NCI-H526 treated with DMSO at 0.1 percent for 48 hours (cell line): ENCODE measurements around the gene GPR32.
"Not testable (repeated sequence)": the region's sequence is repeated elsewhere in the genome, so short reads cannot be mapped to it uniquely, and the experiment has no call there.

Source experiments
- DNase-seq: peaks from one replicate; lab custom pipeline; 2025; lab: John Stamatoyannopoulos, UW

The GPR32 gene, protein sequence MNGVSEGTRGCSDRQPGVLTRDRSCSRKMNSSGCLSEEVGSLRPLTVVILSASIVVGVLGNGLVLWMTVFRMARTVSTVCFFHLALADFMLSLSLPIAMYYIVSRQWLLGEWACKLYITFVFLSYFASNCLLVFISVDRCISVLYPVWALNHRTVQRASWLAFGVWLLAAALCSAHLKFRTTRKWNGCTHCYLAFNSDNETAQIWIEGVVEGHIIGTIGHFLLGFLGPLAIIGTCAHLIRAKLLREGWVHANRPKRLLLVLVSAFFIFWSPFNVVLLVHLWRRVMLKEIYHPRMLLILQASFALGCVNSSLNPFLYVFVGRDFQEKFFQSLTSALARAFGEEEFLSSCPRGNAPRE

DNA sequence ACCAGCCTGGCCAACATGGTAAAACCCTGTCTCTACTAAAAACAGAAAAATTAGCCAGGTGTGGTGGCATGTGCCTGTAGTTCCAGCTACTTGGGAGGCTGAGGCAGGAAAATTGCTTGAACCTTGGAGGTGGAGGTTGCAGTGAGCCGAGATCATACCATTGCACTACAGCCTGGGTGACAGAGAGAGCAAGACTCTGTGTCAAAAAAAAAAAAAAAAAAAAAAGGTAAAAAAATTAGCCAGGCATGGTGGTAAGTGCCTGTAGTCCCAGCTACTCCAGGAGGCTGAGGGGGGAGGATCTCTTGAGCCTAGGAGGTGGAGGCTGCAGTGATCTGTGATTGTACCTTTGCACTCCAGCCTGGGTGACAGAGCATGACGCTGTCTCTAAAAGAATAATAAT is at the start of gene GPR32:
GPR32 (plus strand) TSS at position 301 of the 400 bp plus-strand sequence. CDS start 137 bp downstream, outside the sequence.
- DNase-seq: not testable (repeated sequence)

DNA sequence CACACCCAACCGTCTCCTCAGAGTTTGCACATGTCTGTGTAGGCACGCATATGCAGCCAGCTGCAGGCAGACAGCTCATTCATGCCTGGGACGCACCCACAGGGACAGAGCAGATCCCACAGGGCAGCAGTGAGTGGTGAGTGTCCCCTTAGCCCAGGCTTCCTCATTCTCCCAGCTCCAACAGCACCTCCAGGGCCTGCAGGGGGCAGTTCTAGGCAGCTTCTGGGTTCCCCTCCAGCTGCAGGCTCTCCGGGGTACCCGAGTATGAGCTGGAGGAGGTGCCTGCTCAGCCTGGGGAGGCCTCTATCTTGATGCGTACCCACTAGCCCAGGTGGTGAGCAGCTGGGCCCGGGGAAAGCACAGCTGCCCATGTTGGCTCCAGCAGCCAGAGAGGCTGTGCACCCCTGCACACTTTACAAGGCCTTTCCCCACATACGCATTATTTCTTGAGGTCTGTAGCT is 49.3 kb upstream of the GPR32 start:
- DNase-seq: no peak

DNA sequence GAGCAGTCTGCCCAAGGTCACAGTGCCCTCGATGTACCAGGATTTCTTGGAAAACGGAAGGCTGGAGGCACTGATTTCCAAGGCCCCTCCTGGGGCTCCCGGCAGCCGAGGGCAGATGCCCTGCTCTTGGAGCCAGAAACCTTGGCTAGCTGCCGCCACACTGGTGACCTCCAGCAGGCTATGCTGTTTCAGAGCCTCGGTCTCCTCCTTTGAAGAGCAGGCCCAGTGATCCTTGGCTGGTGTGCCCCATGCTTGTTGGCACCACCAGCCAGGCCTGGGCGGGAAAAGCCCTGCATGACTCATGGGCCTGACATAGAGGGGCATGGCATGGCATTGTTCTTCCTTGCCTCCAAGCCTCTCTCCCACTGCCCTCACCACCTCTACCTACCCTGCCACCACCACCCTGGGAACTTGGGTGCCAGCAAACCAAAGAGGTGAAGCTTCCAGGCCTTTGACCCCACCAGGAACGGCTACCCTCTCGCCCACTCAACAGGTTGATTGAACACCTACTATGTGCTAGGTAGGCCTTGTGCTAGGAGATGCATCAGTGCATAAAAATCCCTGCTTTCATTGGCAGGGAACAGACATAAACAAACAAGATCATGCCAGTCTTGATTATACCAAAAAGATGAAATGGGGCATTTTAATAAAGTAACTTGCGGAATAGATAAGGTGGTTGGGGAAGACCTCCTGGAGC is 48.7 kb upstream of the GPR32 start:
- no peak for DNase-seq

DNA sequence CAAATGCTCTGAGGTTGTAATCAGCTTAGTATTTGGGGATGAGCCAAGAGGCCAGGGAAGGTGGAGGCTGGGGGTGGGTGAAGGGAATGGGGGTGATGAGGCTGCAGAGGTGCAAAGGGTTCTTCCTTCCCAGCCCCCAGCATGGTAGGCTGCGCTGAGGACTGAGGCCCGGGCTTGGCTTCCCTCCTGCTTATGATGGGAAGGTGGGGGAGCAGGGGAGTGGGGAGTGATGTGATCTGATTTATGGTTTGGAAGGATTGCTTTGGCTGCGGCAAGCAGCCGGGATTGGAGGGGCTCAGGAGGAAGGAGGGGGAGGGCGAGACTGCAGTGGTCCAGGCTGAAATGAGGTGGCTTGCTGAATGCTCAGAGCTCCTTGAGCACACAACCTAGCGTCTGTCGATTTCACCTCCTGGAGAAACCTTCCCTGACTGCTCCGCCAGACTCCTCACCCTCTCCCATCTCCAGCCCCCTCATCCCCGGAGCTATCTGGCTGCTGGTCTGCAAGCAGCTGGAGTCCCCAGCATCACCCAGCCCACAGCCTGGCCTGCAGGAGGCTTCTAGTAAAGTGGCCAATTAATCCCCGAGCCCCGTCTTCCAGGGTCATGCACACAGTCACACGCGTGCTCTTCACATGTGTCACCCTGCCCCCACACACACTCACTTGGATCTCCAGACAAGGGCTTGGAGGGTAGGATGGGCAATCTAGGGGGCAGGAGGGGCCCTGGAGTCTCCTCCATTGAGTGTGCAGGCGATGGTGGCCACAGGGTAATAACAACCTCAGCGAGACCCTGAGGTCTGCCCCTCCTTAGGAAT is 47.9 kb upstream of the GPR32 start:
- DNase-seq: no peak

DNA sequence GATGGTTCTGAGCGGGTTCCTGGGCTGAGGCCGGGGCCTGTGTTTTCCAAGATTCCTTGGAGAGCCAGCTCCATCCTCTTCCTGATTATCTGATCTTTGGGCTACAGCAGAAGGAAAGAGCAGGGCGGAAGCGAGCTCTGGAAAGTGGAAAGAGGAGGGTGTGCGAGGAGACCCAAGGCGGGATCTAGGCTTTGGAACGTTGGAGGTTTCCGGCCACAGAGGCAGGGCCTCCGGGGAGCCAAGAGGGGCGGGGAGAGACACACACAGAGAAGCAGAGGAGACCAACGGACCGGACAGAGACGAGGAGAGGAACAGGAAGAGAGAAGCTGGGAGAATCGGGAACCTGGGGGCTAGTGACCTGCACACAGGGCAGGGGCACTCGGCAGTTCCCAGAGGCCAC is 47.2 kb upstream of the GPR32 start, which contains the start of gene CLEC11A:
CLEC11A (plus strand) TSS at position 296 of the 400 bp plus-strand sequence. CDS start 162 bp downstream, outside the sequence.
- DNase-seq: no peak

DNA sequence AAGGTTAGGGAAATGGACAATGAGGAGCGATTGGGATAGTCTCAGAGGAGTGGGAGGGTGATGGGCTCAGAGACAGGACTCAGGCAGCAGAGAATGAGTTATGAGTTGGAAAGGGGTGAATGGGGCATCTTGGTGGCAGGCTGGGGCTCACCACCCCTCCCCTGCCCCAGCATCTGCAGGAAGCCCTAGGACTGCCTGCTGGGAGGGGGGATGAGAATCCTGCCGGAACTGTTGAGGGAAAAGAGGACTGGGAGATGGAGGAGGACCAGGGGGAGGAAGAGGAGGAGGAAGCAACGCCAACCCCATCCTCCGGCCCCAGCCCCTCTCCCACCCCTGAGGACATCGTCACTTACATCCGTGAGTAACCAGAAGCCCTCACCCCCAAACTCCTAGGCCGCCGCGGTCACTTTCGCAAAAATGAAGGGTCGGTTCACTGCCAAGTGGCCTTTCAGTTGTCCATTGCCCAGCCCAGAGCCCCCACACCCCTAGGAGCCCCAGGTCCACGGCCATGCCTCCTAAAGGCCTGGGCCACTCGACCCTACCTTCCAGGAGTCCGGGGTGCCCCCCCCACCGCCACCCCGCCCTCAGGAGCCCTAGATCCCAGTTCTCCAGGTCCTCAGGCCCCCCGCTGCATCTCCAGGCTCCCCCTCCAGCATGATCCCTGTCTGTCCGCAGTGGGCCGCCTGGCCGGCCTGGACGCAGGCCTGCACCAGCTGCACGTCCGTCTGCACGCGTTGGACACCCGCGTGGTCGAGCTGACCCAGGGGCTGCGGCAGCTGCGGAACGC is 46.3 kb upstream of the GPR32 start:
- no peak for DNase-seq

DNA sequence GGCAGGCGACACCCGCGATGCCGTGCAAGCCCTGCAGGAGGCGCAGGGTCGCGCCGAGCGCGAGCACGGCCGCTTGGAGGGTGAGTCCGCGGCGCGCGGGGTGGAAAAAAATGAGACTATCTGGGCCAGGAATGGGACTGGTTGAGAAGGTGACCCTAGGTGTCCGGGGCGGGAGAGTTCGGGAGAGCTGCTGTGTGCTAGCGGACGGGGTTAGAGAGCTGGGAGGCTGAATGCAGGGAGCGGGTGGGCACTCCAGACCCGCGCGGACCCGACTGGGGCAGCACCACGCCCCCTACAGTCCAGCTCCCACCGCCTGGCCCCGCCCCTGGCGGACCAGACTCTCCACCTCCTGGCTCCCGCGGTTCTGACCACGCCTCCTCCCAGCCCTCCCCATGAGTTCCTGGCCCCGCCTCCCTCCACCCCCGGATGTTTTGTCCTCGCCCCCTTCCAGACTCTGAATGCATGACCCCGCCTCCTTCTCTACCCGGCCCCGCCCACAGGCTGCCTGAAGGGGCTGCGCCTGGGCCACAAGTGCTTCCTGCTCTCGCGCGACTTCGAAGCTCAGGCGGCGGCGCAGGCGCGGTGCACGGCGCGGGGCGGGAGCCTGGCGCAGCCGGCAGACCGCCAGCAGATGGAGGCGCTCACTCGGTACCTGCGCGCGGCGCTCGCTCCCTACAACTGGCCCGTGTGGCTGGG is 45.6 kb upstream of the GPR32 start:
- peak; percentile 94 for DNase-seq

DNA sequence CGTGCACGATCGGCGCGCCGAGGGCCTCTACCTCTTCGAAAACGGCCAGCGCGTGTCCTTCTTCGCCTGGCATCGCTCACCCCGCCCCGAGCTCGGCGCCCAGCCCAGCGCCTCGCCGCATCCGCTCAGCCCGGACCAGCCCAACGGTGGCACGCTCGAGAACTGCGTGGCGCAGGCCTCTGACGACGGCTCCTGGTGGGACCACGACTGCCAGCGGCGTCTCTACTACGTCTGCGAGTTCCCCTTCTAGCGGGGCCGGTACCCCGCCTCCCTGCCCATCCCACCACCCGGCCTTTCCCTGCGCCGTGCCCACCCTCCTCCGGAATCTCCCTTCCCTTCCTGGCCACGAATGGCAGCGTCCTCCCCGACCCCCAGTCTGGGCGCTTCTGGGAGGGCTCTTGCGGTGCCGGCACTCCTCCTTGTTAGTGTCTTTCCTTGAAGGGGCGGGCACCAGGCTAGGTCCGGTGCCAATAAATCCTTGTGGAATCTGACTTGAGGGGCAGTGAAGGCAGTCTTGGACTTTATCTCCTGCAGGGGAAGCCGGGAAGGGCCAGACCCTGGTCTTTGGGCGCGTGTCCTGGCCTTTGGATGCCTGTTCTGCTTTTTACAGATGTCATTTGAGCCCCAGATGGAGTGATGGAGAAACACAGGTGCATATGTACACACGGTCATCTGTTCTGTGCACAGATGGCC is 44.9 kb upstream of the GPR32 start:
- DNase-seq: no peak

DNA sequence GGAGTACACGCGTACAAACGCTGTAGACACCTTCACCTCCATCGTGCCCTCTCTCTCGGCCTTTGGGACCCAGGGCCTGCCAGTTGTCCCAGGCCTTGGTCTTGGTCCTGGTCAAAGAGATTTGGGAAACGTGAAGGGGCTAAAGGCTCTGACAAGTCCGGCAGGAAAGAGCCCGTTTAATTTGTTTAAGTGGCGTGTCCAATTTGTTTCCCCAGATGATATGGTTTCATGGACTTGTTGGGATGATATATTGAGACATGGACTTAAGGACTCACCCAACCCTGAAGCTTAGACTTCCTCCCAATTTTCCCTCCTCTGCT is 44.4 kb upstream of the GPR32 start:
- DNase-seq: no peak

DNA sequence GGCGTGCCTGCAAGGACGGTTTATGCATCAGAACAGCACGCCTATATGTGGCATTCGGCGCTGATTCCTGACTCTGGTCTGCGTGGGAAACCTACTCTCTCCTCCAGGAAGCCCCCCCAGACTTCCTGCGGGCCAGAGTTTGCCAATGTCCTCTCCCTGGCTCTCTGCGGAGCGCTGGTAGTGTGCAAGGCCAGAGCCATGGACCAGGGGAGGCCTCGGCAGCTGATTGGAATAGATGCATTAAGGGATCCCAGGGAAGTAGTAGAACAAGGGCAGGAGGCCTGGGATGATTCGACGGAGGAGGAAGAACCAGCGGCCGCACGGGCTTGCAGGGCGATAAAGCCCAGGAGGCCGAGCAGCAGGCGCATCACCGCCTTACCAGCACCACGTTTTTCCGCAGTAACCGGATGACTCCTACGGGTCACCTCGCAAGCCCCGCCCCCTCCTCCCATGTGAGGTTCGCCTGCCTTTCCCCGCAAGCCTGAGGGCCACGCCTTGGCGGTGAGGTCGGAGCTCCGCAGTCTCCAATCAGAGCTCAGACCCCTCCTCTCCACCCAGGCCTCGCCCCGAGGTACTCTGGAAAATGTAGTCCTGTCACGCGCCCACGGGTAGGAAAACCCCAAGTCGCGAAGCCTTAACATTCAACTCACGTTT is 42.1 kb upstream of the GPR32 start:
- peak; percentile 56 for DNase-seq

DNA sequence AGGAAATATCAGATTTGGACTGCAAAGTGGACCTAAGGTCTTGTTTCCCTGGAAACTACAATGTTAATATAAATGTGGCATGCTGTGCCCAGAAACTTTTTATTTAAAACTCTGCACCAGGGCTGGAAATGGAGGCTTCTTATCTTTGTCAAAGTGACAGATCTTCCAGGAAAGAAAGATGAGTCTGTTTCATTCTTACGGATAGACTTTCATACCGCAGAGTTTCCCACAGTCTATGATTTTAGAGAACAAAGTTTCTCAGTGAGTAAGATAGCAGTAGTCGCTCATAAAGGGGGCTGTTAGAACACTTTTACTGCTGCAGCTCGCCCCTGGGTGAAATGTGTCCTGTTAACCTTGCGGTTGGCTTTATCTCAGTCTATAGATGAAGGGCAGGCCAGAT is 40.4 kb upstream of the GPR32 start:
- DNase-seq: no peak

DNA sequence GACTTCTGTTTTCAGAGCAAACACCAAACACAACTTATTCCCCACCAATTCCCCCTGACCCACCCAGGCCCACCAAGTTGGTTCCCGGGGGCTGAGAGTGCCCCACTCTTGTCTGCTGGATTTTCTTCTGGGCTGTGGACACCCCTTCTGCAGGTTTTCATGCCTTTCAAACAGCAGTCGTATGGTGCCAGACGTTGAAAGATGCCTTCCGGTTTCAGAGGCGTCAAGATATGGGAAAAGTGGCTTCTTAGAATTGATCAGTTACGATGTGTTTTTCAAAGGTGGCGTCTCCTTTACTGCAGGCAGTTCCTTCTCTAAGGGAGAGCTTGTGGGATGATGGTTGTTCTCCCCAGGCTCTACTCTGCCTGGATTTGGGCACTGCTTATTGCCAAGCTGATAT is 34.4 kb upstream of the GPR32 start:
- no peak for DNase-seq

DNA sequence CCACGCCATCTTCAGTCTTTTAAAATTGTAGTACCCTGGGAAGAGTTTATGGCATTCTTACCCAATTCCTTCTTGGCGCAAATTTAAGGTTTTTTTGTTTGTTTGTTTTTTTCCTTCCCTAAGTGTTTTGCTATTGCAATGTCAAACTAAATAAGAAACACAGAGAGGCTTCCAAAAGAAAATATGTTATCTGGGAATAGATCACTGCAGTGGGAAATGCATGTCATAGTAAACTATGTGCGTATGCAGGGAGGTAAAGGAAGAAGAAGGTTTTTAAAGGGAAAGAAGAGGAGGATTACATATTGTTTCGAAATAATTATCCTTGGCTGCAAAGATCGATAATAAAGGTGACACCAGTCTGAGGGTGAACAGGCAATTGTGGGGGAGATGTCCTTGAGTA is 33.9 kb upstream of the GPR32 start:
- DNase-seq: no peak

DNA sequence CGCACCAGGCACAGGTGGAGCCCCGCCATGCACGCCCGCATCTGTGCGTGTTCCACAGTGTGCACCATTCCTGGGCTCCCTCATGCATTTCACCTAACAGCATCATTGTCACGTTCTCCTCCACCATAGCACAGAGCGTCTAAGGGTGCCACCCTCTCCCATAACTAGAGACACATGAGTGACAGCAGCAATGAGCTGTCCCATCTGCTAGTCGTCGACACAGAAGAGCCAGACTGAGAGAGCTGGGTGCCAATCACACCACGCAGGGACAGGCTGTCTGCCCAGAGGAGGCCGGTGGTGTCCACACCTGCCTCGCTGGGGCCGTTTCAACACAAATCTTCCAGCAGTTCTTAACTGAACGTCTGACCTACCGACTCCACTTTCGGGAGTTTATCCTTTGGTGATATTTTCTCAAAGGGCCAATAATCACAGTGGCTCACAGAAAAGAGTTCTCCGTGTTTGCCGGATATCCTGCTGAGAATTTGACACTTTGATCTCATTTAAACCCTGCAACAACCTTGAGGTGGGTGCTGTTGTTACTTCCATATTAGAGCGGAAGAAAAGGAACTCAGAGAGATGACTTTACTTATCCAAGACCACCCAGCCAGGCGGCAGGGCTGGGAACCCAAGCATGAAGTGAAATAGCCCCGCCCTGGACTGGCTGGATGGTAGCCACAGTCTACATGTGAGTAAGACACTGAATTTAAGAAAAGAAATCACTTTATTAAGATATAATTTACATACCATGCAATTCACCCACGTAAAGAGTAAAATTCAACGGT is 30.9 kb upstream of the GPR32 start:
- DNase-seq: no peak

DNA sequence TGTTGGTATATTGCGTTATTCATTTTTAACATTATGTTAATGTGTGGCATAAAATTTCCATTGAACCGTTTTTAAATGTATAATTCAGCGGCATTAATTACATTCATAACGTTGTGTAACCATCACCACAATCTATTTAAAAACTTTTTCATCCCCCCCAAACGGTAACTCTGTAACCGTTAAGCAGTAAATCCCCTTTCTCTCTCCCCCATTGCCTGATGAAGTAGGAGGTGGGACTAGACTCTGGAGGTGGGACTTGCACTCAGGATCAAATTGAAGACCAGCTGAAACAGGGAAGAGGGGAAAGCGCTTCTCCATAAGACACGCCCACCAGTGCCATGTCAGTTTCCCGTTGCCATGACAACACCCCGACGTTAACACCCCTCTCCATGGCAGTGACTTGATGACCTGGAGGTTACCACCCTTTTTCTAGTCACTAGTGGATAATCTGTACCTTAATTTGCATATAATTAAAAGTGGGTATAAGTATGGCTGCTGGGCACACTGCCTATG is 30.3 kb upstream of the GPR32 start:
- no peak for DNase-seq

DNA sequence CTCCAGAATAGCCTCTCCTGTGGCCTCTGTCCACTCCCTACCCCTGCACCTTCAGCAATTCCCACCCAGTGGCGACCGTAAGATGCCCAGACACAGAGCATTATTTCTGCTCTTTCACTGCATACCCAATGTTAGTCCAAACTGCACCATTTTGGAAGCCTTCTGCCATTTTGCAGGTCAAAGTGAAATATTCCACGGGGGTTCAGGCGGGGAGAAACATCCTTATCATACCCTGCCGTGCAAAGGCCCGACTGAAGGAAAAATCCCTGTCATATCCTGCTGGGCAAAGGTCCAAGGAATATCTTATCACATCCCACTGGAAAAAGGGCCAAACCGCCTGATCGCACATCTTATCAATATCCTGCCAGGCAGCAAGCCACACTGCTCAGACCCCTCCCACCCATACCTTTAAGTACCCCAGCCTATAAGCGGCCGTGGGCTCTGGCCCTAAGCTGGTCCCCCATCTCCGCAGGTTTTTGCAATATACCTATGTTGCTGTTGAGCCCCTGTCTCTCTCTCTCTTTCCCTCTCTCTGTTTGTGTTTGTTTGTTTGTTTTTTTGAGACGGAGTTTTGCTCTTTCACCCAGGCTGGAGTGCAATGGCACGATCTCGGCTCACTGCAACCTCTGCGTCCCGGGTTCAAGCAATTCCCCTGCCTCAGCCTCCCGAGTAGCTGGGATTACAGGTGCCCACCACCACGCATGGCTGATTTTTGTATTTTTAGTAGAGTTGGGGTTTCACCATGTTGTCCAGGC is 28.9 kb upstream of the GPR32 start:
- no peak for DNase-seq

DNA sequence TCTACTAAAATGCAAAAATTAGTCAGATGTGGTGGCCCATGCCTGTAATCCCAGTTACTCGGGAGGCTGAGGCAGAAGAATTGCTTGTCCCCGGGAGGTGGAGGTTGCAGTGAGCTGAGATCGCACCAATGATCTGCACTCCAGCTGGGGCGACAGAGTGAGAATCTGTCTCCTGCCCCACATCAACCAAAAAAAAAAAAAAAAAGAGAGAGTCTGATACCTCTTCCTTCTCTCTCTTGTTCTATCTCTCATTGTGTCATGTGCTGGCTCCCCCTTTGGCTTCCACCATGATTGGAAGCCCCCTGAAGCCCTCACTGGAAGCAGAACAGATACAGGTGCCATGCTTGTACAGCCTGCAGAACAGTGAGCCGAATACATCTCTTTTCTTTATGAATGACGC is 26.7 kb upstream of the GPR32 start:
- no peak for DNase-seq

DNA sequence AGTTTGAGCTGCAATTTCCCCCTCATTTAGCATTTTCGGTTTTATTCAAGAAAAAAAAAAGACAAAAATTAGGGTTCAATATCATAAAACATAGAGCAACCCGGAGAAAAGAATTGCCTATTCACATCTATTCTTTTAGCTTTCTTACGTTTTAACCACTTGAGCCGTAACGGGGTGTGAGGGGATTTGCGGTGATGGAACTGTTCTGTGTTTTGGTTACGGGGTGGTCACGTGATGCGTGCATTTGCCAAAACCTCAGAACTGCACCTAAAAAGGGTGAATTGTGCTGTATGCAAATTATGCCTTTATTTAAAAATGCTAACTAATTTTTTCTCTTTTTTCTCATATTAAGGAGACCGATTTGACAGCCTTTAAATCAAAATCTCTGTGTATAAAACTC is 25.0 kb upstream of the GPR32 start:
- DNase-seq: no peak
